Activated naive CD4-positive, alpha-beta T cell treated with anti-CD3 and anti-CD28 coated beads for 36 hours (primary cell): ENCODE measurements around the gene SURF2. TPM values are rescaled to one million over a fixed set of nuclear protein-coding genes. Genes with fewer than 3 reads are reported as not detected.
A peak's percentile ranks its signal among the peaks of the same experiment; 100 is the strongest.
"Not testable (repeated sequence)": the region's sequence is repeated elsewhere in the genome, so short reads cannot be mapped to it uniquely, and the experiment has no call there.

Experiments used
- CTCF ChIA-PET: fragments of 350-600 bp; sonication (Branson Sonifier 250); formaldehyde crosslinking; loops from one replicate; lab custom pipeline; 2021; ENCODE audit warnings: antibody characterized with exemption; lab: Charles Lee
- DNase-seq: peaks from one replicate; pipeline ENCODE4 v3.0.0-alpha.2; 2020
- H3K27ac Mint-ChIP-seq: one replicate; pipeline ENCODE4 v1.8.0; 2021; ENCODE audit warnings: mild to moderate bottlenecking, mixed read lengths
- H3K27me3 Mint-ChIP-seq: one replicate; pipeline ENCODE4 v1.8.0; 2021; ENCODE audit warnings: low read depth, mixed read lengths
- H3K36me3 Mint-ChIP-seq: one replicate; pipeline ENCODE4 v1.8.0; 2021; ENCODE audit warnings: low read depth, mixed read lengths
- H3K4me1 Mint-ChIP-seq: one replicate; pipeline ENCODE4 v1.8.0; 2021; ENCODE audit warnings: low read depth, mixed read lengths
- H3K4me3 Mint-ChIP-seq: one replicate; pipeline ENCODE4 v1.8.0; 2021; ENCODE audit warnings: mild to moderate bottlenecking, moderate library complexity, mixed read lengths
- H3K9me3 Mint-ChIP-seq: one replicate; pipeline ENCODE4 v1.8.0; 2021; ENCODE audit warnings: mixed read lengths
- intact Hi-C: fragments of 100-400 bp; cut with micrococcal nuclease; formaldehyde crosslinking; loops from one replicate; pipeline ENCODE4 v1.15.1; 2023
- total RNA-seq, 2 experiments: library from RNA; stranded (reverse); gene quantifications; one replicate each; pipeline ENCODE4 v1.2.3, GENCODE V29; 2021

SURF2 gene
- 10 to 100 TPM; 15.0 to 16.2 TPM for total RNA-seq

DNA sequence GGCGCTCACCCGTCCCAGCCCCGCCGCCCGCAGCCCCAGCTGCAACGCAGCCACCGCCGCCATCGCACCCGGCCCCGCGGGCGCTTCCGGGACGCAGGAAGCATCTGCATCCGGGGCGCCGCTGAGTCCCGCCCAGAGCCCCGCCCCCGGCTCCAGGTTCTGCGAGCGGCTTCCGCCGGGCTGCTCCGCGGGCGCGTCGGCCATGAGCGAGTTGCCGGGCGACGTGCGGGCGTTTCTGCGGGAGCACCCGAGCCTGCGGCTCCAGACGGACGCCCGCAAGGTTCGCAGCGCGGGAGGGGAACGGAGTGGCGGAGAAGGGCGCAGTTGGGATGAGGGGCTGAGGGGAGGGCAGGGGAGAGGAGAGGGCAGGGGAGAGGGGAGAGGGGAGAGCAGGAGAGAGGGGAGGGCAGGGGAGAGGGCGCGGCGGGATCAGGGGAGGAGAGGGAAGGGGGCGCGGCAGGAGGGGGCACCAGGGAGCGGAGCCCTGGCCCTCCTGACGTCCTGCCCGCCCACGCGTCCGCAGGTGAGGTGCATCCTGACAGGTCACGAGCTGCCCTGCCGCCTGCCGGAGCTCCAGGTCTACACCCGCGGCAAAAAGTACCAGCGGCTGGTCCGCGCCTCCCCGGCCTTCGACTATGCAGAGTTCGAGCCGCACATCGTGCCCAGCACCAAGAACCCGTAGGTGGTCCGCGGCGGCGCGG lies at the start of gene SURF2, which contains the start of gene SURF1:
TSS of gene SURF2 (plus strand) at position 160 of the 701 bp plus-strand sequence. CDS start at position 203, 43 bp downstream.
TSS of gene SURF1 (minus strand) at position 97 of the 701 bp plus-strand sequence. CDS start at position 63, 34 bp downstream.
- CTCF ChIA-PET: interaction anchor here (0.9 to 6.0 kb wide), 5 partner anchors 15 to 129 kb away, joined by 3 to 48 read pairs (median 3); no protein-coding TSS in a partner anchor
- Mint-ChIP-seq H3K27me3 (no peaks in the 10 kb centered on the region), H3K36me3 (peaks cover 23% of the 10 kb centered on the region), H3K9me3 (no peaks in the 10 kb centered on the region), H3K27ac (peak within 1 kb of the TSS; percentile 81), H3K4me1 (peaks cover 50% of the 10 kb centered on the region), H3K4me3 (peak within 1 kb of the TSS; percentile 82)
- intact Hi-C loops: loop anchor here (1.0 to 5.0 kb wide), 3 partner anchors 8 to 131 kb away; partner anchors contain the start of genes MED22 and RPL7A
- DNase-seq: peak; percentile 92

GRCh38 chr9:133307301-133307700 lies 49.0 kb upstream of the SURF2 start:
- no peaks in the 10 kb centered on the region for H3K36me3 Mint-ChIP-seq
- no peaks in the 10 kb centered on the region for H3K4me1 Mint-ChIP-seq
- peaks cover 11% of the 10 kb centered on the region for H3K27me3 Mint-ChIP-seq
- CTCF ChIA-PET: no interaction called here
- intact Hi-C loops: no loop called here
- H3K27ac Mint-ChIP-seq: no peak overlapping the region
- DNase-seq: no peak
- H3K4me3 Mint-ChIP-seq: no peak overlapping the region
- no peaks in the 10 kb centered on the region for H3K9me3 Mint-ChIP-seq

DNA sequence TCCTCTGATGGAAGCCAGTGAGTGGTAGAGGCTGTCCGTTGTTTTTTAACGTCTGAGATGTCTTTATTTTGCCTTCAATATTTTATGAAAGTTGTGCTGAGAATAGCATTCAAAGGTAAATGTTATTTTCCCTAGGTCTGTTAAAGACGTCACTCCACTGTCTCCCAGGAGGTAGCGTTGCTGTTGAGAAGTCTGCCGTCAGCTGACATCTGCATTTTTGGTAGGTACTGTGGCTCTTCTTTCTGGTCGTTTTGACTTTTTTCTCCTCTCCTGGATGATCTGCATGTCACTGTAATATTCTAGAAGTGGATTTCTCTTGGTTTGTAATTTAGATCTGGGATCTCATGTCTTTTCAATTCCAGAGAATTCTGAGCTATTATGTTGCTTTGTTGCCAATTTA lies 46.7 kb upstream of the SURF2 start:
- Mint-ChIP-seq H3K9me3 (no peaks in the 10 kb centered on the region), H3K27me3 (peaks cover 11% of the 10 kb centered on the region), H3K4me1 (no peaks in the 10 kb centered on the region), H3K4me3 (no peak overlapping the region), H3K27ac (no peak overlapping the region), H3K36me3 (no peaks in the 10 kb centered on the region)
- CTCF ChIA-PET: no interaction called here
- intact Hi-C loops: no loop called here
- DNase-seq: no peak

- DNase-seq: no peak
- Mint-ChIP-seq H3K9me3 (no peaks in the 10 kb centered on the region), H3K4me3 (no peak overlapping the region), H3K4me1 (no peaks in the 10 kb centered on the region), H3K36me3 (no peaks in the 10 kb centered on the region), H3K27ac (no peak overlapping the region), H3K27me3 (no peaks in the 10 kb centered on the region)
- CTCF ChIA-PET: no interaction called here
- intact Hi-C loops: no loop called here
These were observed 40.4 kb upstream of the SURF2 start for GRCh38 chr9:133315997-133316396.

- H3K27ac Mint-ChIP-seq, CTCF ChIA-PET, H3K9me3 Mint-ChIP-seq, H3K36me3 Mint-ChIP-seq, intact Hi-C loops, H3K4me1 Mint-ChIP-seq, DNase-seq, H3K4me3 Mint-ChIP-seq, H3K27me3 Mint-ChIP-seq: not testable (repeated sequence)
These were observed 38.8 kb upstream of the SURF2 start for GRCh38 chr9:133317551-133317950.

- Mint-ChIP-seq H3K27me3 (no peaks in the 10 kb centered on the region), H3K9me3 (no peaks in the 10 kb centered on the region), H3K27ac (no peak overlapping the region), H3K4me3 (no peak overlapping the region), H3K36me3 (no peaks in the 10 kb centered on the region), H3K4me1 (no peaks in the 10 kb centered on the region)
- CTCF ChIA-PET: interaction anchor here (0.6 kb wide), 1 partner anchor 84 kb away, joined by 3 read pairs; no protein-coding TSS in a partner anchor
- DNase-seq: no peak
- intact Hi-C loops: no loop called here
These were observed 35.9 kb upstream of the SURF2 start for GRCh38 chr9:133320421-133320881.

DNA sequence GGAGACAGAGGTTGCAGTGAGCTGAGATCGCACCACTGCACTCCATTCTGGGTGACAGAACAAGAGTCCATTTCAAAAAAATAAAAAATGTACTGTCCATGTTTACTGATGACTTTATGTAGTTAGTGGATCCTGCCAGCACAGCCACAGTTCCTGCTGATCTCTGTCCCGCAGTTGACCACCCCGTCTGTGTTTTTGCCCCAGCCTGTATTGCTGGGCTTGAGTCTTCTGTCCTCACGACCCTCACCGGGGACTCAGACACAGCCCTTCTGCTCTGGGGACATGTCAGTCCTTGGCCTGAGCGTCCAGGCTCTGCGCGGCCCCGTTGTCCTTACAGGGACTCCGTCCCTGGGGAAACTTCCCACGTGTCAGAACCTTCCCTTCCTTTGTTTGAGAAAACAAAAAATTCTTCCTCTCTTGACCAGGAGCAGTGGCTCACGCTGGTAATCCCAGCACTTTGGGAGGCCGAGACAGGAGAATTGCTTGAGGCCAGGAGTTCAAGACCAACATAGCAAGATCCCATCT lies 34.9 kb upstream of the SURF2 start:
- no peak for DNase-seq
- intact Hi-C loops: no loop called here
- H3K27ac Mint-ChIP-seq: no peak overlapping the region
- no peaks in the 10 kb centered on the region for H3K27me3 Mint-ChIP-seq
- H3K4me3 Mint-ChIP-seq: no peak overlapping the region
- CTCF ChIA-PET: no interaction called here
- no peaks in the 10 kb centered on the region for H3K9me3 Mint-ChIP-seq
- H3K4me1 Mint-ChIP-seq: no peaks in the 10 kb centered on the region
- H3K36me3 Mint-ChIP-seq: no peaks in the 10 kb centered on the region

DNA sequence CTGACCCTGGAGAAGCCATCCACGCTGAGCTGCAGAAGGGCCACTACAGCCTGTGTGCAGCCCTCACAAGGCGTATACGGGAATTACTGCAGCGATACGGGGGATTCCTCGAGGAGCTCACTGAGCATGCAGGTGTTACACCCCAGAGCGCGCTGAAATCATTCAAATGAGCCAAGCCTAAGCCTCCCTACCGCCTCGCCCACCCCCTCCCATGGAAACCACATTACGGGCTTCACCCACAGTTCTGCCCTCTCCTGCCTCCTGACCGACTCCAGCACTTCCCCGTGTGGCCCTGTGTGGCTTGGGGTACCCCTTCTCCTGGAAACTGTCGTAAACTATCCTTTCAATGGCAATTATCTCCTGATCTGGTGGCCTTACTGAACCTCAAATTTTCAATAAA lies 33.6 kb upstream of the SURF2 start:
- CTCF ChIA-PET: no interaction called here
- no peaks in the 10 kb centered on the region for H3K27me3 Mint-ChIP-seq

GRCh38 chr9:133323211-133323610 lies 33.1 kb upstream of the SURF2 start:
- no peaks in the 10 kb centered on the region for H3K9me3 Mint-ChIP-seq

More for the DNA sequence above, 33.6 kb upstream of the SURF2 start:
- no peaks in the 10 kb centered on the region for H3K9me3 Mint-ChIP-seq
- no peaks in the 10 kb centered on the region for H3K4me1 Mint-ChIP-seq
- intact Hi-C loops: no loop called here
- no peak for DNase-seq
- H3K27ac Mint-ChIP-seq: no peak overlapping the region
- no peaks in the 10 kb centered on the region for H3K36me3 Mint-ChIP-seq
- H3K4me3 Mint-ChIP-seq: no peak overlapping the region

DNA sequence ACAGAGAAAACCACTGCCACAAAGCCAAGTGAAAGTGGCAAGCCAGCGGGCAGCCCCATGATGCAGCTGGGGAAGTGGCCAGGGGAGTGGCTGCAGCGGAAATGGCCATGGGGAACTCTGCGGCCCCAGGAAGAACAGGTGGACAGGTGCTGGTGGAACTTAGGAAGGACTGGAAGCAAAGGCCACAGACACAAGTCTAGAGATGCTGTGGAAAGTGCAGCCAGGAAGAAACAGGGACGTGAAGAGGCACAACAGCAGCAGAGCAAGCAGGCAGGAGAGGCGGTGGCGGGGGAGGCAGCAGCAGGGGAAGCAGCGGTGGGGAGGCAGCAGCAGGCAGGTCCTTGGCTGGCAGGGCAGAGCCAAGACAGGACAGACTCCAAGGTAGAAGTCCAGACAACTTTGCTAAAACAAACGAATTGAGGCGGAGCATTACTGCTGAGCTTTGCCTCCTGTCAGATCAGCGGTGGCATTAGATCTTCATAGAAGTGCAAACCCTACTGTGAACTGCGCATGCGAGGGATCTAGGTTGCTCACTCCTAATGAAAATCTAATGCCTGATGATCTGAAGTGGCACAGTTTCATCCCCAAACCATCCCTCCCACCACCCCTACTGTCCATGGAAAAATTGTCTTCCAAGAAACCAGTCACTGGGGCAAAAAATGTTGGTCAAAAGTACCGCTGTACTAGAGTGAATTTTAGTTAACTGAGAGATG lies 32.2 kb upstream of the SURF2 start:
- no peaks in the 10 kb centered on the region for H3K4me1 Mint-ChIP-seq
- H3K9me3 Mint-ChIP-seq: no peaks in the 10 kb centered on the region
- H3K36me3 Mint-ChIP-seq: no peaks in the 10 kb centered on the region
- DNase-seq: no peak
- H3K4me3 Mint-ChIP-seq: no peak overlapping the region
- H3K27me3 Mint-ChIP-seq: no peaks in the 10 kb centered on the region
- CTCF ChIA-PET: interaction anchor here (1.5 kb wide), 1 partner anchor 85 kb away, joined by 4 read pairs; no protein-coding TSS in a partner anchor
- intact Hi-C loops: no loop called here
- H3K27ac Mint-ChIP-seq: no peak overlapping the region

More at GRCh38 chr9:133323211-133323610, 33.1 kb upstream of the SURF2 start:
- Mint-ChIP-seq H3K4me1 (no peaks in the 10 kb centered on the region), H3K36me3 (no peaks in the 10 kb centered on the region), H3K4me3 (no peak overlapping the region), H3K27me3 (no peaks in the 10 kb centered on the region), H3K27ac (no peak overlapping the region)
- CTCF ChIA-PET: no interaction called here
- DNase-seq: no peak
- intact Hi-C loops: no loop called here

- intact Hi-C loops, H3K4me1 Mint-ChIP-seq, H3K36me3 Mint-ChIP-seq, H3K9me3 Mint-ChIP-seq, H3K27me3 Mint-ChIP-seq, H3K4me3 Mint-ChIP-seq, DNase-seq, H3K27ac Mint-ChIP-seq, CTCF ChIA-PET: not testable (repeated sequence)
These were observed 29.3 kb upstream of the SURF2 start for GRCh38 chr9:133327021-133327420.

GRCh38 chr9:133327834-133328484 lies 28.4 kb upstream of the SURF2 start:
- Mint-ChIP-seq H3K4me1 (peaks cover 6% of the 10 kb centered on the region), H3K4me3 (no peak overlapping the region), H3K9me3 (no peaks in the 10 kb centered on the region), H3K36me3 (peaks cover 8% of the 10 kb centered on the region), H3K27ac (no peak overlapping the region), H3K27me3 (no peaks in the 10 kb centered on the region)
- CTCF ChIA-PET: no interaction called here
- intact Hi-C loops: no loop called here
- no peak for DNase-seq
